ENCODE measurements around the gene IQSEC2. TPM values are rescaled to one million over a fixed set of nuclear protein-coding genes. Genes with fewer than 3 reads are reported as not detected.

Gene IQSEC2
- 9.3 and 11.9 TPM in 2 replicates for total RNA-seq (2014; rRNA removed; shearing (Covaris generic))

- peak; percentile 84 for DNase-seq (ENCODE audit: low spot score)
Measured at GRCh38 chrX:53281321-53281822, at the start of gene IQSEC2. Gene IQSEC2 (minus strand): TSS chrX:53281584.

- no peak for DNase-seq (ENCODE audit: low spot score)
Measured at GRCh38 chrX:53330331-53330730, 48.9 kb upstream of the IQSEC2 start.

DNA sequence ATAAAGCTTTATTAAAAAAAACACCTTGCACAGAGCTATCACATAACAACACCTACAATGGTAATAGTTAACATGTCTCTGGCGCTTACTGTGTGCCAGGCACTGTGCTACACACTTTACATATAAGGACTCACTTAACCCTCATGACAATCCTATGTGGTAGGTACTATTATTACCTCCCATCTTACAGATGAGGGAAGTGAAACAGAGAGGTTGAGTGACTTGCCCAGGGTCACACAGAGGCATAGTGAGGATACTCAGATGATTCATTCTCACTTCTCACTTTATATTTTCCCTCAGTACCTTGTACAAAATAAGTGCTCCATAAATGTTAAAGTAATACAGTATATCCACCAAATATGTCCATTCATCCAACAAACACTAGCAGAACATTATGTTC, 43.4 kb upstream of the IQSEC2 start:
- DNase-seq (ENCODE audit: low spot score): no peak

DNA sequence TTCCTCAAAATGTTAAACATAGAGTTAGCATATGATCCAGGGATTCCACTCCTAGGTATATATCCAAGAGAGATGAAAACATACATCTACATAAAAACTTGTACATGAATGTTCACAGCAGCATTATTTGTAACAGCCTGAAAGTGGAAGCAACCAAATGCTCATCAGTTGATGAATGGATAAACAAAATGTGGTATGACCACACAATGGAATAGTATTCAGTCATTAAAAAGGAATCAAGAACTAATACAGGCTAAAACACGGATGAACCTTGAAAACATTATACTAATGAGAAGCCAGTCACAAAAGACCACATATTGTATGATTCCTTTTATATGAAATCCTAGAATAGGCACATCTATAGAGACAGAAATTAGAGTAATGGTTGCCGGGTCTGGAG, 42.7 kb upstream of the IQSEC2 start:
- no peak for DNase-seq (ENCODE audit: low spot score)

GRCh38 chrX:53323196-53323595, 41.8 kb upstream of the IQSEC2 start:
- no peak for DNase-seq (ENCODE audit: low spot score)

DNA sequence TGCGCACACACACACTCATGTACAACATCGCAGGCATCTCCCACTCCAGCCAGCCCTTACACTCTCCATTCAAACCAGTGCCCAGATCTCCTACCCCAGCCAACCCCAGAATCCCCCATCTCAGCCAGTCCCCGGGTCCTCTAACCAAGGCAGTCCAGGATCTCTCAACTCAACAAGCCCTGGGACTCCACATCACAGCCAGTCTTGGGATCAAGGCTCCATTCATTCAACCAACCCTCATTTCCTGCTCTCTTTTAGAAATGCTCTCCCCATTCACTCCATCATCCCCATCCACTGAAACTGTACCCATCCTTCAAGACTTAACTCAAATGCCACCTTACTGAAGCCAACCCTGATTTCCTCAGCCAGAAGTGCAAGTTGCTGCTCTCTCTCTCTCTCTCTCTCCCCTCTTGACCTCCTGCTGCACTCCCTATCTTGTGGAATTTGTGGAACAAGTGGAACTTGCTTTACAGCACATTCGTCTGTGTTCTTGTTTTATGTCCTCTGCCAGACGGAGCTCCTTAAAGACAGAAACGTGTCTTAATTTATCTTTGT, 40.6 kb upstream of the IQSEC2 start:
- no peak for DNase-seq (ENCODE audit: low spot score)

GRCh38 chrX:53321230-53321942, 40.0 kb upstream of the IQSEC2 start:
- DNase-seq (ENCODE audit: low spot score): no peak

DNA sequence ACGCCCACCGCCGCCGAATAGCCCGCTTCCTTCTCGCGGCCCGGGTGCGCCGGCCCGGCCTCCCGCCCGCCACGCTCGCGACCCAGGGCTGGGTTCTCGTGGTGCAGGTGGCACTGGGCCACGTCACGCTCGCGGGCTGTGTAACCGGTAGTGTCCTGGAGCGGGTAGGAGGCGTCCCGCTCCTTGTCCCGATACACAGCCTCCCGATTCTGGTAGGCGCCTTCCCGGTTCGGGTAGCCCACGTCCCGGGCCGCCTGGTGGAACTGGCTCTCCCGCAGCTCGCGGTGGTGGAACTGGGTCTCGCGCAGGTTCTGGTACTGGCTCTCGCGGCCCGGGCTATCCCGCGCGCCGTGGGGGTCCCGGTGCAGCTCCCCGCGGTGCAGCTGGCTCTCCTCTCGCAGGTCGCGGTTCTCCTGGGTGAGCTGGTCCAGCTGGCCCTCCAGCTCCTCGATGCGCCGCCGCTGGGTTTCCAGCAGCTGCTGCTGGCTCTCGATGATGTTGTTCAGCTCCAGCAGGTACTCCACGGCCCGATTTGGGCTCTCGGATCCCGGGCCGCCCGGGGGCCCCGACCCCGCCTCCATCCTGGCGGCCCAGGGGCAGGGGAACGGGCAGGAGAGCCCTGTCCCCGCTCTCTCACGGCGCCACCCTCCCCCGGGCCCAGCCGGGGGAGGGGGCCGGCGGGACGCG, 39.3 kb upstream of the IQSEC2 start:
- no peak for DNase-seq (ENCODE audit: low spot score)

- no peak for DNase-seq (ENCODE audit: low spot score)
Measured at GRCh38 chrX:53319614-53320542, 38.5 kb upstream of the IQSEC2 start.

- DNase-seq (ENCODE audit: low spot score): no peak
Measured at GRCh38 chrX:53318766-53319353, 37.5 kb upstream of the IQSEC2 start.

GRCh38 chrX:53317365-53318069, 36.1 kb upstream of the IQSEC2 start:
- peak; percentile 25 for DNase-seq (ENCODE audit: low spot score)

DNA sequence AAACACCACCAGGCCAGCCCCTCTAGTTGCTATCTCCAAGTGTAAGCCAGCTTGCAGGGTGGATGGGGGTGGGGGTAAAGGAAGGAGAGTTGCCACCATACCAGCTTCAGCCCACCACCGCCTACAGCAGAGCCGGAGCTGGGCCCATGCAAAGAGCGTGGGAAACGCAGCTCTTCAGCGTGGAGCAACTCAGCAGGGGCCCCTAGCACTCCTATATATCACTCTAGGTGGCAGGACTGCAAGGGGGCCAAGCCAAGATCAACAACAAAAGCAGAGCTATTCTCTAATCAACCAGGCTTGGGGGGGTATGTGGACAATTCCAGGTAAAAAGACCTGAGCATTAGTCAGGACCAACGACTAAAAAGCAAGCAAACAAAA, 35.5 kb upstream of the IQSEC2 start:
- no peak for DNase-seq (ENCODE audit: low spot score)

DNA sequence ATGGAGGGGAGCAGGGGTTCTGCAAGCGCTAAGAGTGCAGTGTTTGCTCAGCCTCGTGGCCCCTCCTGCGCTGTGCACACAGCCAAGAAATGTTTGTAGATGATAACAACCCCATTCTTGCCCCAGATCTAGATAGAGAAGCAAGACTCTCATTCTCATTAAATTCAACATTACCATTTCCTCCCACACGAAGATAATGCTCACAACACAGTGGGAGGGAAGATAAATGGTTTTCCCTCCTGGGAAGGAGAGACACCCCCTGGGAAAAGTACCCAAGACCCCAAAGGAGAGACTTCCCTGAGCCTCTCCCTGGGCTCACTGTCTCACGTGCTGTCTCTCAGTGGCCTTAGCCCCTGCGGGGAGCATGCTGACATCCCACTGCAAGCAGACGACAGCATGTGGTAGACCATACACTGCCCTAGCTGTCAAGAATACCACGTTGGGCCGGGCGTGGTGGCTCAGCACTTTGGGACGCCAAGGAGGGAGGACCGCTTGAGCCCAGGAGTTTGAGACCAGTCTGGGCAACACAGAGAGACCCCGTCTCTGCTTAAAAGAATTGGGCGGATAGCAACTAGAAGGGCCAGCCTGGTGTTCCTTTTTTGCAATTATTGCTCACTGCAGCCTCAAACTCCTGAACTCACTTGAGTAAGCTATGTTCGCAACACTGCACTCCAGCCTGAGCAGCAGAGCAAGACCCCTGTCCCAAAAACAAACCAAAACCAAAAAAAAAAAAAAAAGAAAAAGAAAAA, 34.9 kb upstream of the IQSEC2 start:
- no peak for DNase-seq (ENCODE audit: low spot score)

- no peak for DNase-seq (ENCODE audit: low spot score)
Measured at GRCh38 chrX:53313728-53314105, 32.3 kb upstream of the IQSEC2 start.

GRCh38 chrX:53312946-53313727, 31.8 kb upstream of the IQSEC2 start:
- peak; percentile 30 for DNase-seq (ENCODE audit: low spot score)

DNA sequence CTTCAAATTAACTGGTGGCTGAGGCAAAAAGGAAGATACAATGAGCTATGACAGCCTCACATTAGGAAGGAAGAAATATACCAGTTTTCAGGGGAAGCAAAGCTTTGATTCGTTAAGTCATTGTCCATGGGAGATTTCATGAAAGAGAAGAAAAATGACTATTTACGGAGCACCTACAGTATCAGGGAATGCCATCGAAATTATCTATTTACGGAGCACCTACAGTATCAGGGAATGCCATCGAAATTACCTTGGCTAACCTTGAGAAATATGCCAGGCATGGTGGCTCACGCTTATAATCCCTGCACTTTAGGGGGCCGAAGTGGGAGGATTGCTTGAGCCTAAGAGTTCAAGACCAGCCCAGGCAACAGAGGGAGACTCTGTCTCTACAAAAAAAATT, 28.5 kb upstream of the IQSEC2 start:
- no peak for DNase-seq (ENCODE audit: low spot score)

- DNase-seq (ENCODE audit: low spot score): no peak
Measured at GRCh38 chrX:53308836-53309235, 27.5 kb upstream of the IQSEC2 start.

GRCh38 chrX:53305996-53306937, 24.9 kb upstream of the IQSEC2 start:
- DNase-seq (ENCODE audit: low spot score): no peak

Data from H4 (cell line).